Uterus (tissue), 2 donors: Measurements from ENCODE around the gene ALDH1L1.

Source experiments
- POLR2A ChIP-seq, 2 donors: fragments of 450-650 bp; IDR thresholded peaks; one replicate each; pipeline ENCODE4 v1.6.1; 2016; ENCODE audit warnings: antibody characterized with exemption in 2 of 2, mild to moderate bottlenecking in 1 of 2, moderate library complexity in 1 of 2
- TF ChIP-seq, protein P1 (sequence below), 4 experiments: fragments of 200-600 bp in 2 of 4; fragments of 450-650 bp in 2 of 4; sonication (generic) in 2 of 4; IDR thresholded peaks; one replicate each; pipeline ENCODE4 v1.5.1; 2016 to 2019; ENCODE audit warnings: antibody characterized with exemption in 4 of 4, mild to moderate bottlenecking in 2 of 4, moderate library complexity in 1 of 4

DNA sequence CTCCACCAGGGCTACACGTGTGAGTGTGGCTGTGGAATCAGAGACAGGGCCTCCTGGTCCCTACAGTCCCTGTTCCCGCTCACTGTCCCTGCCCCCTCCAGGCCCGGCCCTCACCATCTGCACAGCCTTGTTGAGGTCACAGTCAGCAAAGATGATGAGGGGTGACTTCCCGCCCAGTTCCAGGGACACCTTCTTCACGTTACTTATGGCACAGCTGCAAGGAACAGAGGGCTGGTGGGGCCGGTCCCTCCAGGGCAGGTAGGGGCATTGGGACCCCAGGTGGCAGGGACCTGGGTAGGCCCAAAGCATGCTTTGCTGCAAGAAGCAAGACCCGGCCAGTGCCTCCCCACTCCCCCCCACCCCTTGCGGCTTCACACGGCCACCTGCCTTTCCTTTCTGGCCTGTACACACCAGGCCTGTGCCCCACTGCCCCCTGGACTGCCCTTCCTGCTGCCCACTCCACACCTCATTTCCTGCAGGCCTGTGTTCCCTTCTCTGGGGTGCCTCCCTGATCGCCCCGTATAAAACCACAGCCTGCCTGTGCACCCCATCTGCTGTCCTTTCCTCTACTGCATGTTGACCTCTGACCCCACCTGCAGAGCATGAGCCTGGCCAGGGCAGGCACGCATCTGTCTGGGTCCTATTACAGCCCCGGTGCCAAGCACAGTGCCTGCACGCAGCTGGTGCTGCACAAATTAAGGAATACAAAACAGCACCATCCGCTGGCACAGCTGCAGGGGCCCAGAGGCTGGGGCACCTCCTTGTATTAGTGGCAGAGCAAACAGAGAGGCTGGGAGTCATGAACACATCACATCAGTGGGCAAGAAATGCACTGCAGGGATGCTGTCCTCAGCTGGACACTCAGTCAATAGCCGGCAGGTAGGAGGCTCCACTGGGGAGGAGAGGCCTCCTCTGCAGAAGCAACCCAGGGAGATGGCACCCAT, 65.7 kb downstream of the ALDH1L1 start:
- TF ChIP-seq, protein P1, sequence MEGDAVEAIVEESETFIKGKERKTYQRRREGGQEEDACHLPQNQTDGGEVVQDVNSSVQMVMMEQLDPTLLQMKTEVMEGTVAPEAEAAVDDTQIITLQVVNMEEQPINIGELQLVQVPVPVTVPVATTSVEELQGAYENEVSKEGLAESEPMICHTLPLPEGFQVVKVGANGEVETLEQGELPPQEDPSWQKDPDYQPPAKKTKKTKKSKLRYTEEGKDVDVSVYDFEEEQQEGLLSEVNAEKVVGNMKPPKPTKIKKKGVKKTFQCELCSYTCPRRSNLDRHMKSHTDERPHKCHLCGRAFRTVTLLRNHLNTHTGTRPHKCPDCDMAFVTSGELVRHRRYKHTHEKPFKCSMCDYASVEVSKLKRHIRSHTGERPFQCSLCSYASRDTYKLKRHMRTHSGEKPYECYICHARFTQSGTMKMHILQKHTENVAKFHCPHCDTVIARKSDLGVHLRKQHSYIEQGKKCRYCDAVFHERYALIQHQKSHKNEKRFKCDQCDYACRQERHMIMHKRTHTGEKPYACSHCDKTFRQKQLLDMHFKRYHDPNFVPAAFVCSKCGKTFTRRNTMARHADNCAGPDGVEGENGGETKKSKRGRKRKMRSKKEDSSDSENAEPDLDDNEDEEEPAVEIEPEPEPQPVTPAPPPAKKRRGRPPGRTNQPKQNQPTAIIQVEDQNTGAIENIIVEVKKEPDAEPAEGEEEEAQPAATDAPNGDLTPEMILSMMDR (IDR thresholded peaks at IDR 0.05) = no peak
- no peak for TF ChIP-seq POLR2A (IDR thresholded peaks at IDR 0.05)
